Loucy (cell line): Measurements from ENCODE around the gene NADSYN1.
A peak's percentile ranks its signal among the peaks of the same experiment; 100 is the strongest.

ENCODE experiments used
- H2AFZ ChIP-seq: fragments of 200-600 bp; sonication (generic); 2 replicates; pipeline ENCODE4 v1.6.0; 2016; ENCODE audit warnings: antibody characterized with exemption, mild to moderate bottlenecking, low read length, moderate library complexity
- H3F3A ChIP-seq: fragments of 200-600 bp; 2 replicates; pipeline ENCODE4 v1.6.0; 2016; ENCODE audit warnings: antibody characterized with exemption, low read depth, mild to moderate bottlenecking
- H3K27me3 ChIP-seq: fragments of 200-600 bp; sonication (generic); 2 replicates; pipeline ENCODE4 v1.6.1; 2014; ENCODE audit warnings: low read length, mild to moderate bottlenecking; ENCODE audit not compliant: insufficient read depth, poor library complexity, severe bottlenecking
- H3K36me3 ChIP-seq: fragments of 200-600 bp; sonication (generic); 2 replicates; pipeline ENCODE4 v1.6.1; 2016; ENCODE audit warnings: low read length; ENCODE audit not compliant: insufficient read depth
- H3K4me1 ChIP-seq: fragments of 200-600 bp; sonication (generic); 2 replicates; pipeline ENCODE4 v1.5.1; 2014; ENCODE audit warnings: low read length, mild to moderate bottlenecking; ENCODE audit not compliant: insufficient read depth, poor library complexity, severe bottlenecking
- H3K4me2 ChIP-seq: fragments of 200-600 bp; sonication (generic); 2 replicates; pipeline ENCODE4 v1.6.0; 2014; ENCODE audit warnings: antibody characterized with exemption, low read length, low read depth, mild to moderate bottlenecking; ENCODE audit not compliant: poor library complexity, severe bottlenecking
- H3K4me3 ChIP-seq: fragments of 200-600 bp; sonication (generic); 2 replicates; pipeline ENCODE4 v1.5.1; 2014; ENCODE audit warnings: low read length, mild to moderate bottlenecking, mixed read lengths; ENCODE audit not compliant: poor library complexity, severe bottlenecking
- H3K79me2 ChIP-seq: fragments of 200-600 bp; sonication (generic); 2 replicates; pipeline ENCODE4 v1.6.1; 2014; ENCODE audit warnings: low read length; ENCODE audit not compliant: insufficient read depth
- H3K9ac ChIP-seq: fragments of 200-600 bp; sonication (generic); 2 replicates; pipeline ENCODE4 v1.6.0; 2014; ENCODE audit warnings: mild to moderate bottlenecking, low read depth, low read length, moderate library complexity; ENCODE audit not compliant: poor library complexity, severe bottlenecking
- H3K9me2 ChIP-seq: fragments of 200-600 bp; sonication (generic); replicated peaks from 2 replicates; pipeline ENCODE4 v1.6.1; 2016; ENCODE audit warnings: low read depth, low read length, mixed read lengths
- H3K9me3 ChIP-seq: fragments of 200-600 bp; sonication (generic); 2 replicates; pipeline ENCODE4 v1.6.1; 2014; ENCODE audit warnings: mild to moderate bottlenecking, antibody characterized with exemption, low read length, low read depth; ENCODE audit not compliant: insufficient read depth
- H4K20me1 ChIP-seq: fragments of 200-600 bp; sonication (generic); 2 replicates; pipeline ENCODE4 v1.6.0; 2014; ENCODE audit warnings: antibody characterized with exemption, low read length, mild to moderate bottlenecking; ENCODE audit not compliant: insufficient read depth, poor library complexity, severe bottlenecking
- EZH2phosphoT487 ChIP-seq: fragments of 200-600 bp; IDR thresholded peaks from 2 replicates; pipeline ENCODE4 v1.6.1; 2018; ENCODE audit warnings: antibody characterized with exemption, mild to moderate bottlenecking, moderate library complexity, borderline replicate concordance
- TF ChIP-seq, protein P1 (sequence below): fragments of 200-600 bp; sonication (generic); conservative IDR thresholded peaks from 2 replicates; pipeline ENCODE4 v1.5.1; 2014; ENCODE audit warnings: mild to moderate bottlenecking, antibody characterized with exemption, low read length

NADSYN1 gene

GRCh38 chr11:71453037-71453917 lies at the start of gene NADSYN1:
NADSYN1 (plus strand) TSS chr11:71453203; CDS start chr11:71453297, 94 bp downstream.
- peak within 1 kb of the TSS; percentile 82 for H3K4me3 ChIP-seq
- peak within 1 kb of the TSS; percentile 85 for H3K4me2 ChIP-seq
- peak within 1 kb of the TSS; percentile 89 for H3K9ac ChIP-seq
- peaks cover 9% of the 10 kb centered on the region for H4K20me1 ChIP-seq
- no peaks in the 10 kb centered on the region for H3K9me3 ChIP-seq
- H2AFZ ChIP-seq: peak within 1 kb of the TSS; percentile 88
- H3K79me2 ChIP-seq: peaks cover 73% of the 10 kb centered on the region
- no peaks in the 10 kb centered on the region for H3K9me2 ChIP-seq
- H3K27me3 ChIP-seq: no peaks in the 10 kb centered on the region
- peaks cover 27% of the 10 kb centered on the region; the same call in 1 of the 2 replicates for H3K36me3 ChIP-seq
- H3K4me1 ChIP-seq: peaks cover 43% of the 10 kb centered on the region
- TF ChIP-seq, protein P1, sequence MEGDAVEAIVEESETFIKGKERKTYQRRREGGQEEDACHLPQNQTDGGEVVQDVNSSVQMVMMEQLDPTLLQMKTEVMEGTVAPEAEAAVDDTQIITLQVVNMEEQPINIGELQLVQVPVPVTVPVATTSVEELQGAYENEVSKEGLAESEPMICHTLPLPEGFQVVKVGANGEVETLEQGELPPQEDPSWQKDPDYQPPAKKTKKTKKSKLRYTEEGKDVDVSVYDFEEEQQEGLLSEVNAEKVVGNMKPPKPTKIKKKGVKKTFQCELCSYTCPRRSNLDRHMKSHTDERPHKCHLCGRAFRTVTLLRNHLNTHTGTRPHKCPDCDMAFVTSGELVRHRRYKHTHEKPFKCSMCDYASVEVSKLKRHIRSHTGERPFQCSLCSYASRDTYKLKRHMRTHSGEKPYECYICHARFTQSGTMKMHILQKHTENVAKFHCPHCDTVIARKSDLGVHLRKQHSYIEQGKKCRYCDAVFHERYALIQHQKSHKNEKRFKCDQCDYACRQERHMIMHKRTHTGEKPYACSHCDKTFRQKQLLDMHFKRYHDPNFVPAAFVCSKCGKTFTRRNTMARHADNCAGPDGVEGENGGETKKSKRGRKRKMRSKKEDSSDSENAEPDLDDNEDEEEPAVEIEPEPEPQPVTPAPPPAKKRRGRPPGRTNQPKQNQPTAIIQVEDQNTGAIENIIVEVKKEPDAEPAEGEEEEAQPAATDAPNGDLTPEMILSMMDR: no peak
- TF ChIP-seq EZH2phosphoT487: no peak
- H3F3A ChIP-seq: peaks cover 4% of the 10 kb centered on the region; the same call in 1 of the 2 replicates

- H3K9me2 ChIP-seq: no peaks in the 10 kb centered on the region
- no peak overlapping the region for H3K4me3 ChIP-seq
- no peak overlapping the region for H2AFZ ChIP-seq
- H3K4me1 ChIP-seq: no peaks in the 10 kb centered on the region
- H3K9ac ChIP-seq: no peak overlapping the region
- no peaks in the 10 kb centered on the region for H3F3A ChIP-seq
- H3K36me3 ChIP-seq: no peaks in the 10 kb centered on the region
- no peak overlapping the region for H3K4me2 ChIP-seq
- no peak for TF ChIP-seq EZH2phosphoT487
- no peaks in the 10 kb centered on the region for H3K27me3 ChIP-seq
- H3K79me2 ChIP-seq: no peaks in the 10 kb centered on the region
- no peaks in the 10 kb centered on the region for H4K20me1 ChIP-seq
- peaks cover 12% of the 10 kb centered on the region; the same call in 1 of the 2 replicates for H3K9me3 ChIP-seq
These were observed 48.8 kb upstream of the NADSYN1 start for GRCh38 chr11:71404209-71404608.

DNA sequence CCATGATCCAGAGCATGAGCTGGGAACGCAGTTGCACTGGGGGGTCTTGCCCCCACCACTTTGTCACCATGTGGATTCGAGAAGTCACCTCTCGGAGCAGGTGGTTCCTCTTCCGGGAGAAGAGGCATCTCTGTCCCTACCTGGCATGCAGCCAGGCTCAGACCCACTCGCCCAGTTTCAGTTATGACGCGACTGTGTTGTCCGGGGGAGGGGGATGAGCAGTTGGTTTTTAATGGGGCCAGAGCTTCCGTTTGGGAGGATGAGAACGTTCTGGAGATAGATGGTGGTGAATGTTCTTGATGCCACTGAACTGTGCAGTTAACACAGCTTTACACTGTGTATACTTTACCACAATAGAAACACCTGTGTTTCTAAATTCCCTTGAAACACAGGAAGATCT lies 46.3 kb upstream of the NADSYN1 start:
- no peaks in the 10 kb centered on the region for H3F3A ChIP-seq
- no peaks in the 10 kb centered on the region for H3K9me2 ChIP-seq
- TF ChIP-seq, protein P1: no peak
- TF ChIP-seq EZH2phosphoT487: no peak
- no peak overlapping the region for H3K9ac ChIP-seq
- H3K36me3 ChIP-seq: no peaks in the 10 kb centered on the region
- H4K20me1 ChIP-seq: no peaks in the 10 kb centered on the region
- peaks cover 4% of the 10 kb centered on the region; the same call in 1 of the 2 replicates for H3K9me3 ChIP-seq
- no peaks in the 10 kb centered on the region for H3K4me1 ChIP-seq
- H3K4me2 ChIP-seq: no peak overlapping the region
- no peak overlapping the region for H2AFZ ChIP-seq
- H3K79me2 ChIP-seq: no peaks in the 10 kb centered on the region
- H3K27me3 ChIP-seq: no peaks in the 10 kb centered on the region
- H3K4me3 ChIP-seq: no peak overlapping the region
